PC-3 (cell line): ENCODE data around the gene SHE. TPM values are rescaled to one million over a fixed set of nuclear protein-coding genes. Genes with fewer than 3 reads are reported as not detected.
"Not testable (repeated sequence)": the region's sequence is repeated elsewhere in the genome, so short reads cannot be mapped to it uniquely, and the experiment has no call there.

ENCODE experiments used
- ATAC-seq: fragments of 200-7000 bp; cut with Tn5 transposase; 2 replicates; pipeline ENCODE4 v1.9.1; 2020; ENCODE audit warnings: mild to moderate bottlenecking, moderate library complexity
- BruUV-seq: library from RNA; stranded (reverse); fragments of 400-500 nt; replicated peaks from 2 replicates; lab custom pipeline; 2021; lab: Mats Ljungman, UMichigan
- CTCF ChIA-PET: fragments of 300-600 bp; sonication (Branson Sonifier 250); formaldehyde crosslinking; loops from one replicate; lab custom pipeline; 2022; ENCODE audit warnings: antibody characterized with exemption; lab: Charles Lee
- POLR2A ChIA-PET: fragments of 300-600 bp; sonication (Branson Sonifier 250); formaldehyde crosslinking; loops from one replicate; lab custom pipeline; 2022; ENCODE audit warnings: antibody characterized with exemption; ENCODE audit not compliant: unreplicated experiment; lab: Charles Lee
- DNase-seq: peaks from one replicate; pipeline ENCODE4 v3.0.0-alpha.2; 2015
- H2AFZ ChIP-seq: fragments of 300-600 bp; sonication (generic); 2 replicates; pipeline ENCODE4 v1.6.0; 2016; ENCODE audit warnings: antibody characterized with exemption, low read length
- H3F3A ChIP-seq: fragments of 300-600 bp; sonication (generic); one replicate; pipeline ENCODE4 v1.6.0; 2017; ENCODE audit warnings: antibody characterized with exemption, low read length, control low read depth, mild to moderate bottlenecking; ENCODE audit not compliant: unreplicated experiment
- H3K27ac ChIP-seq: fragments of 300-600 bp; sonication (generic); 2 replicates; pipeline ENCODE4 v1.5.1; 2016; ENCODE audit warnings: mild to moderate bottlenecking, low read length
- H3K27me3 ChIP-seq: fragments of 300-600 bp; sonication (generic); 2 replicates; pipeline ENCODE4 v1.6.1; 2016; ENCODE audit warnings: low read length, mixed read lengths
- H3K36me3 ChIP-seq: fragments of 300-600 bp; sonication (generic); 2 replicates; pipeline ENCODE4 v1.6.1; 2016; ENCODE audit warnings: low read depth, mixed run types, low read length, mixed read lengths
- H3K4me1 ChIP-seq: fragments of 300-600 bp; sonication (generic); 2 replicates; pipeline ENCODE4 v1.5.1; 2016; ENCODE audit warnings: low read length; ENCODE audit not compliant: insufficient read depth
- H3K4me2 ChIP-seq: fragments of 300-600 bp; sonication (generic); 2 replicates; pipeline ENCODE4 v1.6.0; 2016; ENCODE audit warnings: low read length
- H3K4me3 ChIP-seq: fragments of 300-600 bp; sonication (generic); 2 replicates; pipeline ENCODE4 v1.5.1; 2016; ENCODE audit warnings: mild to moderate bottlenecking, low read length, mixed read lengths
- H3K79me2 ChIP-seq: fragments of 300-600 bp; sonication (generic); 2 replicates; pipeline ENCODE4 v1.6.1; 2017; ENCODE audit warnings: low read length, mixed read lengths
- H3K9ac ChIP-seq: fragments of 300-600 bp; sonication (generic); 2 replicates; pipeline ENCODE4 v1.6.0; 2016; ENCODE audit warnings: mild to moderate bottlenecking, low read length
- H3K9me2 ChIP-seq: fragments of 300-600 bp; sonication (generic); replicated peaks from 2 replicates; pipeline ENCODE4 v1.6.1; 2016; ENCODE audit warnings: mixed run types, low read length, mixed read lengths
- H3K9me3 ChIP-seq: fragments of 300-600 bp; sonication (generic); 2 replicates; pipeline ENCODE4 v1.6.1; 2016; ENCODE audit warnings: low read length, mixed read lengths
- H4K20me1 ChIP-seq: fragments of 300-600 bp; sonication (generic); 2 replicates; pipeline ENCODE4 v1.6.1; 2016; ENCODE audit warnings: low read length, mixed read lengths
- EZH2 ChIP-seq: fragments of 300-600 bp; sonication (generic); IDR thresholded peaks from one replicate; pipeline ENCODE4 v1.6.1; 2017; ENCODE audit warnings: antibody characterized with exemption, mild to moderate bottlenecking, low read length; ENCODE audit not compliant: unreplicated experiment
- EZH2phosphoT487 ChIP-seq: fragments of 300-600 bp; sonication (generic); IDR thresholded peaks from 2 replicates; pipeline ENCODE4 v1.6.1; 2018; ENCODE audit warnings: mild to moderate bottlenecking, antibody characterized with exemption, low read length, borderline replicate concordance
- intact Hi-C: fragments of 100-400 bp; cut with micrococcal nuclease; formaldehyde crosslinking; loops from 2 replicates; pipeline ENCODE4 v1.9.0; 2023
- total RNA-seq: library from RNA; depleted of rRNA; stranded (reverse); fragments of >200 nt; gene quantifications from 2 replicates; pipeline ENCODE4 v1.2.3, GENCODE V29; 2014
- TF ChIP-seq, protein P1 (sequence below): fragments of 300-600 bp; sonication (generic); conservative IDR thresholded peaks from 2 replicates; pipeline ENCODE4 v1.5.1; 2017; ENCODE audit warnings: antibody characterized with exemption, low read depth, mild to moderate bottlenecking, low read length

SHE gene
- total RNA-seq, 1 experiment from 2014 or later = not detected

DNA sequence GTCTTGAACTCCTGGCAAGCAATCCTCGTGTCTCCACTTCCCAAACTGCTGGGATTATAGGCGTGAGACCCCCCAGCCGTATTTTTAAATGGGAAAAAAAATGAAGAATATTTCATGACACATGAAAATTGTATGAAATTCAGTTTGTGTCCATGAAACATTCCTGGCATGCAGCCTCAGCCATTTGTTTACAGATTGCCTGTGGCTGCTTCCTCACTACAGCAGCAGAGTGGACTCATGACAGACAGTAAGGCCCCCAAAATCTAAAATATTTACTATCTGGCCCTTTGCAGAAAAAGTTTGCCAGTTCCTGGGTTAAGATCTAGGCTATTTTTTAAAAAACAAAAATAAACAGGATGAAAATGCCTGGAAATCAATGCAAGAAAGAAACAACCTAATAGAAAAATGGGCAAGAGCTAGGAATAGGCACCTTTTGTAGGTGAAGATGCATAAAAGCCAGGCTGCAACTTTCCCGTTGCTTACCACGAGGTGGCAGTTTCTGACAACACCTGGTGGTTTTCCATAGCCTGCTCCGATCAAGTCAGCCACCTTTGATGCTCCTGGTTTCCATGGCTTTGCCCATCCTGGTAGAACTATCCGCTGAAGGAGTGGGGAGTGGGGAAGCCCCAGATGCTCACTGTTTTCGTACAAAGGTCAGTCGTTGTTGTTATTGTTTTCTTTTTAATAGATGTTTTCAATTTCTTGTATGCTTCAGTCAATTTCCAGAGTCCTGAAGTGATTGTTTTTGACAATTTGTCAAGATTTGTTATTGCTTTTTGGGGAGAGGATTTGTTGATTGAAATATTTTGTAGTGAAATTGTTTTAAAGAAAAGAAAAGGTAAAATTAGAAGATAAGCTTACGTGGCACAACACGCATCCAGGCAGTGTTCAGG lies 32.0 kb upstream of the SHE start:
- ATAC-seq (peak; percentile 92), DNase-seq (peak; percentile 76)
- ChIA-PET CTCF (interaction anchor here (0.5 to 0.6 kb wide), 4 partner anchors 12 to 1191 kb away, joined by 3 to 5 read pairs (median 4); no protein-coding TSS in a partner anchor), POLR2A (no interaction called here)
- Histone ChIP-seq H3K4me3 (no peak overlapping the region), H4K20me1 (no peaks in the 10 kb centered on the region), H3K9me3 (no peaks in the 10 kb centered on the region), H3K9ac (no peak overlapping the region), H3K4me2 (no peak overlapping the region), H3F3A (no peaks in the 10 kb centered on the region), H3K27me3 (peaks cover 35% of the 10 kb centered on the region), H3K9me2 (no peaks in the 10 kb centered on the region), H2AFZ (no peak overlapping the region), H3K27ac (no peak overlapping the region), H3K4me1 (no peaks in the 10 kb centered on the region), H3K79me2 (no peaks in the 10 kb centered on the region), H3K36me3 (no peaks in the 10 kb centered on the region)
- intact Hi-C loops = loop anchor here (5.0 to 10.0 kb wide), 2 partner anchors 52 to 129 kb away; partner anchors contain the start of gene IL6R
- BruUV-seq = no TSS peak
- TF ChIP-seq EZH2 = no peak
- TF ChIP-seq EZH2phosphoT487 = no peak
- TF ChIP-seq, protein P1, sequence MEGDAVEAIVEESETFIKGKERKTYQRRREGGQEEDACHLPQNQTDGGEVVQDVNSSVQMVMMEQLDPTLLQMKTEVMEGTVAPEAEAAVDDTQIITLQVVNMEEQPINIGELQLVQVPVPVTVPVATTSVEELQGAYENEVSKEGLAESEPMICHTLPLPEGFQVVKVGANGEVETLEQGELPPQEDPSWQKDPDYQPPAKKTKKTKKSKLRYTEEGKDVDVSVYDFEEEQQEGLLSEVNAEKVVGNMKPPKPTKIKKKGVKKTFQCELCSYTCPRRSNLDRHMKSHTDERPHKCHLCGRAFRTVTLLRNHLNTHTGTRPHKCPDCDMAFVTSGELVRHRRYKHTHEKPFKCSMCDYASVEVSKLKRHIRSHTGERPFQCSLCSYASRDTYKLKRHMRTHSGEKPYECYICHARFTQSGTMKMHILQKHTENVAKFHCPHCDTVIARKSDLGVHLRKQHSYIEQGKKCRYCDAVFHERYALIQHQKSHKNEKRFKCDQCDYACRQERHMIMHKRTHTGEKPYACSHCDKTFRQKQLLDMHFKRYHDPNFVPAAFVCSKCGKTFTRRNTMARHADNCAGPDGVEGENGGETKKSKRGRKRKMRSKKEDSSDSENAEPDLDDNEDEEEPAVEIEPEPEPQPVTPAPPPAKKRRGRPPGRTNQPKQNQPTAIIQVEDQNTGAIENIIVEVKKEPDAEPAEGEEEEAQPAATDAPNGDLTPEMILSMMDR = peak; percentile 86

DNA sequence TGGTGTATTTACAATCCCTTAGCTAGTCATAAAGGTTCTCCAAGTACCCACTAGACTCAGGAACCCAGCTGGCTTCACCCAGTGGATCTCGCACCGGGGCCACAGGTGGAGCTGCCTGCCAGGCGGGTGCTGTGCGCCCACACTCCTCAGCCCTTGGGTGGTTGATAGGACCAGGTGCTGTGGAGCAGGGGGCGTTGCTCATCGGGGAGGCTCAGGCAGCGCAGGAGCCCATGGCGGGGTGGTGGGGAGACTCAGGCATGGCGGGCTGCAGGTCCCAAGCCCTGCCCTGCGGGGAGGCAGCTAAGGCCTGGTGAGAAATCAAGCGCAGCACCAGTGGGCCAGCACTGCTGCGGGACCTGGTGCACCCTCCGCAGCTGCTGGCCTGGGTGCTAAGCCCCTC lies 29.7 kb upstream of the SHE start:
- intact Hi-C loops = loop anchor here (5.0 to 10.0 kb wide), 2 partner anchors 50 to 127 kb away; partner anchors contain the start of gene IL6R
- H2AFZ ChIP-seq, ATAC-seq, H3K27ac ChIP-seq, H3K4me3 ChIP-seq, BruUV-seq, H3K9me2 ChIP-seq, H3K4me1 ChIP-seq, H3K9me3 ChIP-seq, H3K4me2 ChIP-seq, H4K20me1 ChIP-seq, DNase-seq, CTCF ChIA-PET, POLR2A ChIA-PET, H3F3A ChIP-seq, H3K9ac ChIP-seq, H3K79me2 ChIP-seq, H3K36me3 ChIP-seq: not testable (repeated sequence)
- H3K27me3 ChIP-seq = peaks cover 17% of the 10 kb centered on the region

DNA sequence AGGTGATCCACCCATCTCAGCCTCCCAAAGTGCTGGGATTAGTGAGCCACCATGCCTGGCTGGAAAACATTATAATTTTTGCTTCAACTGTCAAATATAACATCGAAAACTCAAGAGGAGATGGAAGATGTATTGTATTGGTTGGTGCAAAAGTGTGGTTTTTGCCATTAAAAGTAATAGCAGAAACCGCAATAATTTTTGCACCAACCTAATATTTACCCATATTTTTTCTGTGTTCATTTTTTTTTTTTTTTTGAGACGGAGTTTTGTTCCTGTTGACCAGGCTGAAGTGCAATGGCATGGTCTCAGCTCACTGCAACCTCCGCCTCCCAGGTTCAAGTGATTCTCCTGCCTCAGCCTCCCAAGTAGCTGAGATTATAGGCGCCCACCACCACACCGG lies 27.1 kb upstream of the SHE start:
- Histone ChIP-seq H3K4me3 (no peak overlapping the region), H3F3A (no peaks in the 10 kb centered on the region), H3K9me3 (no peaks in the 10 kb centered on the region), H3K36me3 (no peaks in the 10 kb centered on the region), H3K27me3 (no peaks in the 10 kb centered on the region), H3K79me2 (no peaks in the 10 kb centered on the region), H4K20me1 (no peaks in the 10 kb centered on the region), H3K27ac (no peak overlapping the region), H3K9me2 (no peaks in the 10 kb centered on the region), H3K4me1 (no peaks in the 10 kb centered on the region), H3K9ac (no peak overlapping the region), H3K4me2 (no peak overlapping the region), H2AFZ (no peak overlapping the region)
- DNase-seq = no peak
- POLR2A ChIA-PET = no interaction called here
- TF ChIP-seq, protein P1 = no peak
- TF ChIP-seq EZH2phosphoT487 = no peak
- TF ChIP-seq EZH2 = no peak
- intact Hi-C loops = no loop called here
- CTCF ChIA-PET = interaction anchor here (0.7 kb wide), 1 partner anchor 203 kb away, joined by 3 read pairs; no protein-coding TSS in a partner anchor
- no TSS peak for BruUV-seq
- ATAC-seq = no peak
